RPMI8226 (cell line): ENCODE data around the gene BCKDHA.

Experiments used
- DNase-seq: peaks from one replicate; pipeline ENCODE4 v3.0.0-alpha.2; 2015

BCKDHA gene

DNA sequence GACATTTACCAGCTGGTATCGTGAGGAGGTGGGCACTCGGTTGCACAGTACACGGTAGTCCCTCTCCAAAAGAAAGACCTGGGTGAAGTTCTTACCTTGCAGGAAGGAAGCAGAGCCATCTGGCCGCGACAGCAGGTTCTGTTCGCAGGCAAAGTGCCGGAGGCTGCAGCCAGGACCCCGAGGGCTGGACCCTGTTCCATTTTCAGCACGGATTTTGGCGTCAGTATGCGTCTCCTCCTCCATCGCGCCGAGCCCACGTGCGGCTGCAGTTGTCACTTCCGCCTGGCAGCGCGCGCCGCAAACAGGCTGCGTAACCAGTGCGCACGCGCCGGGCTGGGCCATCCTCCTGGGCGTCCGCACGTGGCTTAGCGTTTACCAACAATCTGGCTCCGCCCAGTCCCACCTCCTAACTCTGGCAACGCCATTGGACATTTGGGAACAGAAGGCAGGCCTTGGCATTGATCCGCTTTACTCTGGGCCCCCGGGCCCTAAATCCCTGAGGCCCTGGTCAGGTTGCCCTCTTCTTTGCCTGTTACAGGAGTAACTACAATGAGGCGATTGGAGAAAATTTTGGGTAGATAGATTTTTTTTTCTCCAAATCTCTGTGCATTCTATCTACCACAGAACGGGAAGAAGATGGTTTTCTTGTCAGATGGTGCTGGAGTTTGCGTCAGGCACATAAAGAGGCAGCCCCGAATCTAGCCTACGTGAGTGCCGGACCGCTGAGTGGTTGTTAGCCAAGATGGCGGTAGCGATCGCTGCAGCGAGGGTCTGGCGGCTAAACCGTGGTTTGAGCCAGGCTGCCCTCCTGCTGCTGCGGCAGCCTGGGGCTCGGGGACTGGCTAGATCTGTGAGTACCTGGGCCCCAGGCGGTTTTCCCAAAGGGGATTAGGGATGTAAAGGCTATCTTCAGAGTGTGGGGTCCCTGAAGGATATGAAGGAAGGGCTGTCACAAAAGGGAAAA lies at the start of gene BCKDHA, which contains the start of gene EXOSC5:
Gene BCKDHA (plus strand): TSS at position 733 of the 964 bp plus-strand sequence. CDS start 10 bp downstream, at position 743.
Gene EXOSC5 (minus strand): TSS at position 274 of the 964 bp plus-strand sequence. CDS start 31 bp downstream, at position 243.
- DNase-seq = peak; percentile 99

DNA sequence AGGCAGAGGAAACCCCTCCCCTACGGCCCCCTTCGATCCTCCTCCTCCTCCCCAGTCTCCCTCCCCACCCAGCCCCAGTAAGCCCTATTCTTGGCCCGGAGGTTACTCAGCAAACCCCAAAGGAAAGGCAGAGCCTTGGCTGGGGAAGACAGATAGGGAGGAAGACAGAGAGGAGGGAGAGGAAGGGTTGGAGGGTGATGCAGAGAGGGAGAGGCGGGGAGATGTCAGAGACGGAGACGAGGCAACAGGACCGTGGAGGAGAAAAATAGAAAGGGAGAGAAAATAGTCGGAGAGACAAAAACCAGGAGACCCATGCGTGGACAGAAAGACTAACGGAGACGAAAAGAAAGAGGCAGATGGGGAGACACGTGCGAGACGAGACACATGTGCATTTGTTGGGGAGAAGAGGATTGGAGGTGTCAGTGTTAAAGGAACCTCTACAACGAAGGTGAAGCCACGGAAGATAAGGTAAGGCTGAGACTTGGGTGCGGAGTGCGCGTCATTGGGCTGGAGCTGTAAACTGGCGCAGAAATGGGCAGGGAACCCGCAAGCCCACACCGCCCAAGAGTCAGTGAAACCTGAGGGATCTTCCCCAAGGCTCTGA lies 46.8 kb upstream of the BCKDHA start:
- DNase-seq = no peak

DNA sequence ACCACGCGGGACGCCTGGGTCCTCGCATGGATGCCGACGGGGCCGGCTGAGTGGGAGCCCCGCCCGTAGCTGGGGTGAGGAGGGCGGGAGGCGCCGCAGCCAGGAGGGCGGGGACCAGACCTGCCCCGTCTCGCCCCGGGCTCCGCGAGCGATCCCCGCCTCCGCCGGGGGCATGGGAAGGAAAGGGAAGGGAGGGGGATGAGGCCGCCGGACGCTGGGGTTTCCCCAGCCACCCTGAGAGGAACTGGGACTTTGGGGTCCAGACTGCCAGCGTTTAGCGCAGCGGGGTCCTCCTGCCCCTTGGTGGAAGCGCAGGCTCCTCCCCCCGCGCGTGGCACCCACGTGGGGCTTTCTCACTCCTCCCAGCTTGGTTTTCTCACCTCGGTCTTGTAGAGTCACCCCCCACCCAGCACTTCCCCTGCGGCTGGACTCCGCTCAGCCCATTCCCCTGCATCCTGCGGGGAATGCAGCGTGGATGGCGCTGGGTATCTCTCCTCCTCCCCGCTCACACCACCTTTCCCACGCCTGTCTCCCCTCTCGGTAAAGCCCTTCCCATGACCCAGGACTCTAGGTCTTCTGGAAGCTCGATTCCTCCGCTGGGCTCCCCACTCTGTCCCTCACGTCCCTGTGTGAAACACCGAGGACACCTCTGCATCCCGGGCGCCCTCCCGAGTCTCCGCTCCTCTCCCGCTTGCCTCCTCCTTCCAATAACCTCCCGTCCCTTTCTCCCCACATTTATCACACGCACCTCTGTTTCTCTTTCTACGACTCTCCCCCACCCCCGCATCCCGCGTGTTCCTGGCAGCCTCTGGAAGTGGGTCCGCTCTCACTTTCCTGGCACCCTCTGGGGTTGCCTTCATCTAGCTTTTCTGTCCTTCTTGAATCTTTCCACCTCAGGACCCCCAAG lies 46.0 kb upstream of the BCKDHA start:
- peak; percentile 69 for DNase-seq

DNA sequence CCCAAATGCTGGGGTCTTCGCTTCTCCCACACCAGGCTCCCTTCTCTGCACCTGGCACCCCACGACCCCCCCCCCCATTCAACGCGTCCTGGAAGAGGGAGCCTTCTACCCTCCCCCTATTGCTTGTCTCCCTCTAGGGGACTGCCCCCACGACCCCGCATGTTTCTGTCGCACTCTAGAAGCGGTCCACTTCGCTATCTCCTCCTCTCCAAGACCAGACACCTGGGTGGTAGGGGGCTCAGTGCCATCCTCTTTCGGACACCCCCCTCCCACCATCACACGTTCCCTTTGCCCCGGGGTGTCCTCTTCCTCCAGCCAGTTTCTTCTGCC lies 45.4 kb upstream of the BCKDHA start:
- no peak for DNase-seq

DNA sequence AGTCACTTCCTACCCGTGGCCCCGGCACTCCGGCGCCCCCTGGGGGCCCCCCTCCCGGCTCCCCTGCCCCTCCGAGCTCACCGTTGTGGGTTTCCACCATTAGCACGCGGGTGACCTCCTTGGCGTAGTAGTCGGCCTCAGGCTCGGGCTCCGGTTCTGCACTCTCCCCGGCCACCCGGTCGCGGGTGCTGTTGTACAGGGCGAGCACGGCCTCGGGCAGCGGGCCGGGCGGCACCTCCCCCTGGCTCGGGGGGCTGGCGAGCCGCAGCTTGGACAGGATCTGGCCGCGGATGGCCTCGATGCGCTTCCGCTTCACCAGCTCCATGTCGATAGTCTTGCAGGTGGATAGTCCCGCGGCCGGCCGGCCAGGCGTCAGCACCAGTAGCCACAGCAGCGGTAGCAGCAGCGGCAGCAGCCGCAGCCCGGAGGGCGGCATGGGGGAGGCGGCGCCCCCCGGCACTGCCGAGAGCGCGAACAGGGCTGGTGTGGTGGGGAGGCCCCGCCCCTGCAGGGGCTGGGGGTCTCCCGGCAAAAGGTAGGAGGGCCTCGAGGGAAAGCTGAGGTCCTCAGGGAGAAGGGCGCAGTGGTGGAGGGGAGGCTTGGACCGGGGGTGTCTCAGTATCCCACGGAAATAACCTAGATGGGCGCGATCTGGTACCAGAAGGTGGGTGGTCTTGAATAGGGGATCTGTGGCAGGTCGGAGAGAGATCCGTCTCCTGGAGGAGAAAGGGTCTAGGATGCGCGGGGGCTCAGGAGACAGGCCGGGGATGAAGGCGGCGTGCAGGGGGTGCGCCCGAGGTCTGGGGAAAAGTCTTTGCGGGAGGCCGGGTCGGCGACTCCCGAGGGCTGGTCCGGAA lies 44.8 kb upstream of the BCKDHA start:
- peak; percentile 79 for DNase-seq

DNA sequence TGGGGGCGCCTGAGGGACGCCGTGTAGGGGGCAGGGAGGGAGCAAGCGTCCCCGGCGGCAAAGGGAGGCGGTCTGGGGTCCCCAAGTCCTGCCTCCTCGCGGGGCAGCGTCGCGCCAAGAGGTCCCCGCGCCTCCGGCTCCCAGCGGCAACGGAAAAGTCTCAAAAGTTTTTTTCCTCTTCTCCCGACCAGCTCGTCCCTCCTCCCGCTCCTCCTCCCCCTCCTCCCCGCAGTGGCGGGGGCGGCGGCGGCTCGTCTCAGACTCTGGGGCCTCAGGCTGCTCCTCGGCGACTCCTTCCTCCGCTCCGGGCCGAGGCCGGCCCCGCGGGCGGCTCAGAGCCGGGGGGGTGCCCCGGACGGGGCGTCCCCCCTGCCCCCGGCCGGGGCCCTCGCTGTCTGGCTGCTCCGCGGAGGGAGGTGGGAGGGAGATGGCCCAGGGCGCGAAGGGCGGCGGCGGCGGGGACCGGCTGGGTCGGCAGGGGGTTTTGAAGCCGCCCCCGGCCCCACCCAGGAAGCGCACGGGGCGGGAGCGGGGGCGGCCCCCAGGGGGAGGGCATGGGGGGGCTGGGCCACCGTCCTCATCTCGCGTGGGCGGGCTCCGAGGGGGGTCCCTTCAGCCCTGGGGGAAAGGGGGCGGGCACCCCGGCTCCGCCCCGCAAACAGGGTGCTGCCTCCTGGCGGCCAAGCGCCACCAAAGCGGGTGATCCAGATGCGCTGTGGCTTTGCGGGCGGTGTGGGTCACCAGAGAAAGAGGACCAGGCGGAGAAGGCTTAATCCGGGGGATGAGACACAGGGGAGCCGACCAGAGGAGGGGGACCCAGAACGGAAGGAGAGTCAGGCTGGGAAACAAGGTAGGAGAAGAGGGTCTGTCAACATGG lies 43.9 kb upstream of the BCKDHA start, which contains the start of gene TGFB1:
Gene TGFB1 (minus strand): TSS at position 457 of the 877 bp plus-strand sequence. CDS start 878 bp downstream, outside the sequence.
- peak; percentile 86 for DNase-seq

DNA sequence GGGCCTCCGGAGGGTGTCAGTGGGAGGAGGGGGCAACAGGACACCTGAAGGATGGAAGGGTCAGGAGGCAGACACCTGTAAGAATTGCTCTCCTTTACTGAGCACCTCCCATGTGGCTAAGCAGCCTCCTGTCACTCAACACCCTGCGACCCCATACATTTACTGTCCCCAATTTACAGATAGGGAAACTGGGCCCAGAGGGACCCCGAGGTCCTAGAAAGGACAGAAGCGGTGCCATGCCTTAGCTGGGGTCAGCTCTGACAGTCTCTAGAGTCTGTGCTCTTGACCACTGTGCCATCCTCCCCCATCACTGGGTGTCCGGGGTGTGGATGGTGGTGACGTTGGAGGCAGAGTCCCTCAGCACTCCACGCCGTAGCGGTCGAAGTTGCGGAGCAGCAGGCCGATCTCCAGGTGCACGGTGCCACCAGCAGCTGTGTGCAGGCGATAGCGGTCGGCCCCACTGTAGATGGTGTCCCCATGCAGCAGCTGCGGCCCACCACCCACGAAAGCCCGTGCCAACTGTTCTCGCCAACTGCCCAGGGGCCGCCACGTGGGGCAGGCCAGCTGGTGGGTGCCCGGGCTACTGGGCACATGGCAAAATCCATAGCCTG lies 43.2 kb upstream of the BCKDHA start:
- DNase-seq = no peak

DNA sequence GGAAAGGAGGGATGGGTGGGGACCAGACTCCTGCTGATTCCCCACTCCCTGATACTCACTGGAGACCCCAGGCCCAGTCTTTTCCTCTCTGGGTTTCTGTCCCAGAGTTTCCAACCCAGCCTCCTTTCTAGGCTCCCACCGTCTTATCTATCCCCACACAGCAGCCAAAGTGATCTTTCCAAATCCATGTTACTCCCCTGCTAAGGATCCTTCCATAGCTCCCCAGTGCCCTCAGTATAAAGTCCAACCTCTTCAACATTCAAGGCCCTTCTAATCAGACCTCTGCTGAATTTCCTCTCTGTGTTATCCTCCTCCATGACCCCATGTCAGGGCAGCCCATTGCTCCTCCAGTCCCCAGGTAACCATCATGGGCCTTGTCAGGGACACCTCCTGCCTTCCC lies 42.6 kb upstream of the BCKDHA start:
- DNase-seq = no peak

DNA sequence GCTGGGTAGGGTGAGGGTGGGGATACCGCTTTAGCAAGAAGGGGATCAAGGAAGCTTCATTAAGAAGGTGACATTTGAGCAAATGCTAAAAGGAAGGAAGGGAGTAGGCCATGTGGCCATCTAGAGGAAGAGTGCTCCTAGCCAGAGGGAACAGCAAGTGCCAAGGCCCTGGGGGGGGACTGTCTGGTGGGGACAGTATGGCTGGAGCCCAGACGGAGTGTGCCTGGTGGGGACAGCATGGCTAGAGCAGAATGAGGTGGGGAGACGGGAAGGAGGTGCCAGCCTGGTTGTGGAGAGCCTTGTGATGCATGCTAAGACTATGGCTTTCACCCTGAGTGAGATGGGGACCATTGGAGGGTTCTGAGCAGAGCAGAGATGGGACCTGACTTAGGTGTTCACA lies 41.8 kb upstream of the BCKDHA start:
- no peak for DNase-seq

DNA sequence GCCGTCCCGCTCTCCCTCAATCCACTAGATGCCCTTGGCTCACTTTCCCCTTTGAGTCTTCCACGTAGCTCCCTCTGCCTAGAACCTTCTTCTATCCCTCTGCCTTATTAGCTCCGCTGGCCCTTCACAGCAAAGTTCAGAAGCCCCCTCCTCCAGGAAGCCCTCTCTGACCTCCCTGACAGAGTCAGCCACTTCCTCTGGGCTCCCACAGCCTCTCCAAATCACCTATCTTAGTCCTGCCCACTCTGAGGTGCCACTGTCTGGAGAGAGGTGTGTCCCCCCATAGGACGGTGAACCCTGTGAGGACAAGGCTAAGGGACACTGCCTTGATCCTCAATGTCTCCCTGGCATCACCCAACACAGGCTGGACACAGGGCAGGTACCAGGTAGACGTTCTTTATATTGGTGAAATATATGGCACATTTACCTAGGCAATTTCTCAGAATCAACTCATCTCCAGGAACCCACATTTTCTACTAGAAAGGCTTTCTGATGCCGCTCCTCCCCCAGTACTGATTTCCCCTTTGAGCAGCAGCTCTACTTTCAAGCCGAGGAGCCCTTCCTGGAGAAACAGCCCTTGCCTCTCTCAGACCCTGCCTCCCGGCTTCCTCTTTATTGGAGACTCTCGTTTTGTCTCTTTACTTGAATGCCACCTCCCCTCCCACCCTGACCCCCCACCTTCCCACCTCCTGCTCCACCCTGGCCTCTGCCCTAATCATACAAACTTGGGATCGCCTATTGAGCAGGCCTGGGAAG lies 40.5 kb upstream of the BCKDHA start:
- DNase-seq = no peak

DNA sequence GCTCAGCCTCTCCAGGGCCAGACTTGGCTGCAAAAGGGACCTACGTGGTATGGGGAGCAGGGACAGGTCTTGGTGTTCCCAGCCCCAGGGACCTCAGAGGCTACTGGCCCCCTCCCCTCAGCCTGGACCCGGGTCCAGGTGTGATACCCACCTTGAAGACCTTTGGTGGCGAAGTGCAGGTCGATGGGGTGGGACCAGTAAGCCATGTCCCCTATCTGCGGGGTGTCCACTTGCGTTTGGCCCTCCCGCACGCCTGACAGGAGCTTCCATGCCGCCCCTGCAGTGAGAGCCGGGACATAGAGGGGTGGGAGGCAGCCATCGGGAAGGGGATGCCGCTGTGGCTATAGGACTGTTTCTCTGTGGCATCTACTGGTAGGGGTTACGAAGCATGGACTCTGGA lies 39.9 kb upstream of the BCKDHA start:
- DNase-seq = no peak

DNA sequence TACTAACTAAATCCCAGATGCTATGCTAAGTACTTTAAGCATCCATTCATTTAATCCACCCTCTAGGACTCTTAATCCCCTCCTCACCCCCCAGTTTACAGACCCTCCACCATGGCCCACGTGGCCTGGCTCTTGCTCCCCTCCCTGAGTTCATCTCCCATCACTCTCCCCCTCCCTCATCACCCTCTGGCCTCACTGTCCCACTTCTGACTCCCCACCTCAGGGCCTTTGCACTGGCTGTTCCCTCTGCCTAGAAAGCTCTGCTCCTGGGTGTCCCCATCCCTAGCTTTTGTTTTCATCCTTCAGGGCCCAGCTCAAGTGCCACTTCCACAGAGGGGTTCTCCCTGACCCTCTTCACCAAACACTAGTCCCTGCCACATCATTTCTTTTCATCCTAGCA lies 37.9 kb upstream of the BCKDHA start:
- DNase-seq = no peak

DNA sequence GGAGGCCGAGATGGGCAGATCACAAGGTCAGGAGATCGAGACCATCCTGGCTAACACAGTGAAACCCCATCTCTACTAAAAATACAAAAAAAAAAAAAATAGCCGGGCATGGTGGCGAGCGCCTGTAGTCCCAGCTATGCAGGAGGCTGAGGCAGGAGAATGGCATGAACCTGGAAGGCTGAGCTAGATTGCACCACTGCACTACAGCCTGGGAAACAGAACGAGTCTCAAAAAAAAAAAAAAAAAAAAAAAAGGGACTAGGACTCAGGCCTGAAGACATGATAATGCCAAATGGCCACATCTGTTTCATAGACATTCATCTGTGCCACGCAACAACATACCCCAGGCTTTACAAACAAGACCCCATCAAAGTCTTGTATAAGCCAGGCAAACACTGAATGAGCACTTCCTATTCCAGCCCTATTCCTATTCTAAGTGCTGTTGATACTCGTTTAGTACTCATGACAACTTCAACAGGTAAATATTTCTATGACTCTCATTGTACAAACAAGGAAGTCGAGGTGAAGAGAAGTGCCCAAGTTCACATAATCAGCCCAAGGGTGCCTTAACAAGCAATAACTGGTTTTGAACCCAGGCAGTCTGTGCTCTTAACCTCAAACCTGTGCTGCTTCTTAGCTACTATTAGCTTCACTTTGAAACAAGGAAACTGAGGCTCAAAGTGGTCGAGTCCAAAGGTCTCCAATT lies 35.3 kb upstream of the BCKDHA start:
- no peak for DNase-seq

DNA sequence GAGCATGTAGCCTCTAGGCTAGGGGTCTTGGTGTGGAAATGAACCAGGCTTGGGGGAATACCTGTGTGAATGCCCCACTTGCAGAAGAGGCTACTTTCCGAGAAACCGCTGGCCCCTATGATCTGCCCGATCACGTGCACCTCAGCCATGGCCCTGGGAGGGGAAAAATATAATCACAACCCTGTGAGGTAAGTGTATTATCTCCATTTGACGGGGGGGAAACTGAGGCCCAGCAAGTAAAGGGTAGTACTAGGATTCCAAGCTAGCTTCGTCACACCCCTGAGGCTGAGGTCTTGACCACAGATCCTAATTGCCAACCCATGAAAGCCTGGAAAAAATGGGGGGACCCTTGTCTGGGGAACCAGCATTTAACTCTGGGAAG lies 34.3 kb upstream of the BCKDHA start:
- DNase-seq = no peak

DNA sequence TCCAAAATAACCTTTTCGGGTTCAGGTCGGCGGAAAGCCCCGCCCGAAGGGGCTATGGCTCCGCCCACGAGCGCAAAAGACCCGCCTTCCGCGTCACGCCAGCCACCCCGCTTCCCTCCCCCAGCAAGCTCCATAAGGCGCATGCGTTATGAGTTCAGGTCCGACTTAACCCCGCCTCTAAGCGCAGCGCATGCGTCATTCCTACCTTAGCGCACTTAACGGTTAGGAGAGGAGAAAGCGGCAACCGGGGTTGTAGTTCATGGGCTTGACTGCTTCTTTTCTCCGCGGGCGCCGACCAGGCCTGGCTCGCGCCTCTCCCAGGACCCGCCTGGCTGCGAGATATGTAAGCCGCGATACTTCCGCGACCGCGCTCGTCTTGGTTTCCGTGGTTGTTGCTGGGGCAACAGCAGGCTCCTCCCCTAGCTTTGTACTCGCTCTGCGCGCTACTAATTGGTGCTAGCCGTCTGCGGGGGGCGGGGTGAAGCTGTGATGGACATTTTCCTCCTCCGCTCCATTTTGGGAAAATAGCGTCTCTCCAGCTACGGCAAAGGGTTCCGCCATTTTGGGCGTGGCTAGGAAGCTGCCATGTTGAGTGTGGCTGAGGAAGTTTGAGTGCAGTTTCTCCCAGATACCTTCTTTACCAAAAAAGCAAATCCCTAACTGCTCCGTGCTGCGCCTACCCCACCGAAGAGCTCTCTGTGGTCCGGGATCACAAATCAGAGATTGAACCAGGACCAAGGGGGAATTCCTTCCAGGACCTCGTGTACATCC lies 33.7 kb upstream of the BCKDHA start, which contains the start of gene B9D2:
Gene B9D2 (minus strand): TSS at position 397 of the 771 bp plus-strand sequence. CDS start 630 bp downstream, outside the sequence.
- peak; percentile 96 for DNase-seq

DNA sequence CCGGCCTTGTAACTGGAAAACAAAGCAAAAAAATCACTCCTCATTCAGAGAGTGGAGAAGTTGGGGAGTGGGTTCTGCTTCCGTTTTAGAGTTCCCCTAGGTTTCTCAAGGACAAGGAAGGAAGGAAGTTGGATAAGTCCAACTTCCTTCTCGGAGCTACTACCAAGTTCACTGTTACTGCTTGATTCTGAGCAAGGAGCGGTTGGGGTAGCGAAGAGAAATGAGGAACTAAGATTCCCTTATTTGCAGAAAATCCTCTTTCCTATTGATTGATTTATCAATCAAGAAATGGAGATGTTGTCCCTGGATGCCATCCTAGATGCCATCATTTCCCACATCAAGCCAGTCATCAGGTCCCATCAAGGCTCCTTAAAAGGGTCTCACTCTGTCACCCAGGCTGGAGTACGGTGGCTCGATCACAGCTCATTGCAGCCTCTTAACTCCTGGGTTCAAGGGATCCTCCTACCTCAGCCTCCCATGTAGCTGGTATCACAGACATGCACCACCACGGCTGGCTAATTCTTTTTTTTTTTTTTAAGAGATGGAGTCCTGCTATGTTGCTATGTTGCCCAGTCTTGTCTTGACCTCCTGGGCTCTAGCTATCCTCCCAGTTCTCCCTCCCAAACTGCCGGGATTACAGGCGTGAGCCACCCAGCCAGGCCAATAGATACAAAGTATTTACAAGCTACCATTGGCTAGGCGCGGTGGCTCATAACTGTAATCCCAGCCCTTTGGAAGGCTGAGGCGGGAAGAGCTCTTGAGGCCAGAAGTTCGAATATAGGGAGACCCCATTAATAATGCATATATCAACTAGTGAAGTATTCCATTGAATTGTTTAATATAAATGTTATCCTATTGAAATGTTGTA lies 32.9 kb upstream of the BCKDHA start:
- DNase-seq = peak; percentile 26

DNA sequence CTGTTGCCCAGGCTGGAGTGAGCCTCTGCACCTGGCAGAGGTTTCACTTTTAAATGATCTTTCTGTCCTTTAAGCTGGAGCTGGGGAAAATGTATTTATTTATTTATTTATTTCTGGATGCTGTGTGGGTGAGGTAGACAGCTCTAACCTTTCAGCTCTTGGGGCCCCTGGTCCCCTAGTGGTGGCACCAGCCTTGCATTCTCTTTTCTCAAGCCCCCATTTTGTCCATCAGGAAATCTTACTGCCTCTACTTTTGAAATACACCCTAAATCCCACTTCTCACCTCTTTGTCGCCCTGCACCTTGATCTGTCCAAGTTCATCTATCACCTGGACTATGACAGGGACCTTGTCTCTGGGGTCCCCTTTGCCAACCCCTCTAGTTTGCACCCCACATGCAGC lies 31.5 kb upstream of the BCKDHA start:
- DNase-seq = no peak
